ENCODE measurements around the gene SUCO.

SUCO gene

DNA sequence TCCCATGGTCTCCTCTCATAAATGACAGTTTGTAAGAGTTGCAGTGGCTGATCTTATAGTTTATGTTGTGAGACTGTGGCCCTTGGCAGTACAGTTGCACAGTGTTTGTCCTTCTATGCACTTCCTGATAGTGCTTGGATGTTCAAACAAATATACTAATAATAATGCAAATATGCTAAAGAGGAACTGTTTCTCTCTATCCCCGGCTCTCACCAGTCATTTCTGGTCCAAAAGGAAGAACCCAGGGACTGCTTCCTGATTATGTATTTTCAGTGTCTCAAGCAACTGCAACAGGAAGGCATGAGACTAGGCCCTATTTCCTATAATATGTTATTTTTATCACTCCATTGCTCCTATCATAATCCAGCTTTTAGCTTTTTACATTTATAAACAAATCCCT lies 17.0 kb upstream of the SUCO start:
- DNase-seq: no peak

DNA sequence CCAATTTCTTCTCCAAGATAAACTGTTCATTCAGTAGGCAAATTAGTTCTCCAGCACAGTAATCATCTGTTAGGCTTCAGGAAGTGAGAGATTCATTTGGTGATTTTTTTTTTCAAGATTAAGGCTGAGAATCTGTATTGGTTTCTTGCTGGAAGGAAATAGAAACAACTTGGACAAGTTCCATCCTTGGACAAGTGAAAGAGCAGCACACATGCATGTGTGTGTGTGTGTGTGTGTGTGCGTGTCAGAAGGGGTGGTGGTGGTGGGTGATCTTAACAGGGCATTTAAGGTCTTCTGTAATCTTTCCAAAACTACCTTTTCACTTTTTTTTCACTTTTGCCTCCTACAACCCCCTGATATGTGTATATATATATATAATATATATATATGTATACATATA lies 15.9 kb upstream of the SUCO start:
- no peak for DNase-seq

DNA sequence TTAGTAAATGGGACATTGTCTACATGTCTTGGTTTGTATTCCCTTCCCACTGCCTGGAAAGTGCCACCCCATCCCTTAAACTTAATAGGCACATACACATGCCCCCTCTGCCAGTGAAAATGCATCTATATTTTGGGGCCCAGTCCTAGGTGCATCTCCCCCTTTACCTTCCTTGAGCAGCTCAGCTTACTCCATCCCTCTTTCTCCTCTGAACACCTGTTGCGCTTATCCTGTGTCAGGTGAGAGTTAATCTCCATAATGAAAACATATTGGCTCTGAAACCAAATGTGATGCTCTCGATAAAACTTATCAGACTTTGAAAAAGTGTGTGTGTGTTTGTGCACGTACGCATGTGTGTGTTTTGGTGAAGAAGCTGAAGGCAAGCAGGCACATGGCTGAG lies 15.4 kb upstream of the SUCO start:
- no peak for DNase-seq

DNA sequence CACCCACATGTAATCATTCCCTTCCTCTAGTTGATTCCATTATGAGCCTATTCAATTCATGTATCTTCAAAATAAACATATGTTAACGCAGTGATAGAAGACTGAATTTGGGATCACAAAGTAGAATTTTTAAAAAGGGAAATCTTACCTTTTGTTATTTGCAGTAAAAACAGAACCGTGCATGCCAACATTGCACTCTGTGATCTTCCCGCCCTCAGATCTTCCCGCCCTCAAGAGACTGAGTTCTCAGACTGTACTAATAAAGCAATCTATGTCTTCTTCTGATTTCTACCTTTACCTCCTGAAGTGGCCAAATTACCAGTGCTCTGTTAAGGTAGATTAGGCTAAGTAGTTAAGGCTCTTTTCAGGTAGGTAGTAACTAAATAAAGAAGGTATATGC lies 3.6 kb upstream of the SUCO start:
- no peak for DNase-seq

DNA sequence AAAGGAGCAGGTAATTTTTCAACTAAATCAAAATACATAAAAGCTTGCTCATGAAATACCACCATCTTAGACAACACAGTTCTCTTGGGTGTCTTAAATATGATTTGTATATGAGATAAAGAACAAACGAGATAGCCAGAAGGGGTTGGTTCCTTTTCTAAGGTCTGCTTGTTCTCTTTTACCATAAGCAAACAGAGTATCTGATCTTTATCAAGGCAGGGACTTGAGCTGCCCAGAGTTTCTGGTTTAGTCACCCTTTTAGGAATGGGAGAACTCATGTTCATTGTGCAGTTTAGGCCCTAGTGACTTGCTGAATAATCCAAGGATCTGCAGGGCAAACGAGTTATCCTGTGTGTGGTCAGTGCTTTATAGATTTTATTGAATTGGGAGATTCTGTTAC lies 3.0 kb upstream of the SUCO start:
- no peak for DNase-seq

DNA sequence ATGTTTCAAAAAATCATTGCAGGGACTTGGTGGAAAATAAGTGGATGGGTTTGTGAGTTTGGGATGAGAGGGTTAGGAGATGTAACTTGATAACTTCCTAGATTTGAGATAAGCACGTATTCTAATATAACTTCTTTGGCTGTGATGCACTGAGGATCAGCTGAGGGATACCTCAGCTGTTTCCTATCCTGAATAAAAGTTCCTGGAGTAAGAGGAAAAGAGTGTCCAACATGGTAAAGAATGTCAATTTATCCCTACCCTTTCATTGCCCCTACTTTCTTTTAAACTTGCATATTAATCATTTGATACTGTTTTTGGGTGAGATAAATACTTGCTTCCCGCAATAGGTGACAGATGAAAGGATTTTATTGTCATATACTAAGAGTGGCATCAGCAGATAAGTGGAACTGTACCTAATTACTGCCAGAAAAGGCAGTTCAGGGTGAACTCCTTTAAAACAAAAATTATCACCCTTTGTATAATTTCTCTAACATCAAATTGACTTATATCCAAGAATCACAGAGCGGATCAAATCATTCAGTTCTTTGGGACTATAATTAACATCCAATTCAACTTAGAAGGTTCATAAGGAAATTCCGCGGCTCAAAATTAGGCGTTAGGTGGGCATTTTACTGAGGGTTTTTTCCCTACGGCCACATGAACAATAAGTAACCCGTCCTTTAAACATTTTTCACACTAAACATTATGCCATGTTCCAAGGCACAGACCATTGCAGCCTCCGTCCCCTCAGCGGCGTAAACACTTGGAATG lies 1.4 kb upstream of the SUCO start:
- DNase-seq: no peak

DNA sequence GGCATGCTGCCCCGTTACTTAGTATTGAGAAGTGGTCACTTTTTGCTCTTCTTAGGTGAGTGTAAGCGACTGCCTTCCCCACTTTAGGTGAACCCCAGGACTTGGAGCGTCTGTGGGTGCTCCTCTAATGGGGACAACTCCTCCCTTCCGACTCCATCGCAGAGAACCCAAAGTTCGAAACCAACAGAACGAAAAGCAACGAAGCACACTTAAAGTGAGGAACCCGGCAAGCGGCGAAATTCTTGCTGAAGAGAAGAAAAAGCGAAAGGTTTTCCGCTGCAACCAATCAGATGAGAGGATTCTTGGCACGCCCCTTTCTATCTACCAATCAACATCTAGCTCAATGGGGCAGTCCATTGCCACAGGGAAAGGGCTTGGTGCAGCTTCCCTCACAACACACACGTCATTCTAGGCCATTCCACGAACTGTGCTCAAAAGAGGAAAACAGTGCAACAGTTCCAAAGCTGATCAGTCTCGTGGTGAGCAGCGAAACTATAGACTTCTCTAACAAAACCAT lies 709 bp upstream of the SUCO start:
- peak; percentile 69 to 97 (median 85) for DNase-seq

DNA sequence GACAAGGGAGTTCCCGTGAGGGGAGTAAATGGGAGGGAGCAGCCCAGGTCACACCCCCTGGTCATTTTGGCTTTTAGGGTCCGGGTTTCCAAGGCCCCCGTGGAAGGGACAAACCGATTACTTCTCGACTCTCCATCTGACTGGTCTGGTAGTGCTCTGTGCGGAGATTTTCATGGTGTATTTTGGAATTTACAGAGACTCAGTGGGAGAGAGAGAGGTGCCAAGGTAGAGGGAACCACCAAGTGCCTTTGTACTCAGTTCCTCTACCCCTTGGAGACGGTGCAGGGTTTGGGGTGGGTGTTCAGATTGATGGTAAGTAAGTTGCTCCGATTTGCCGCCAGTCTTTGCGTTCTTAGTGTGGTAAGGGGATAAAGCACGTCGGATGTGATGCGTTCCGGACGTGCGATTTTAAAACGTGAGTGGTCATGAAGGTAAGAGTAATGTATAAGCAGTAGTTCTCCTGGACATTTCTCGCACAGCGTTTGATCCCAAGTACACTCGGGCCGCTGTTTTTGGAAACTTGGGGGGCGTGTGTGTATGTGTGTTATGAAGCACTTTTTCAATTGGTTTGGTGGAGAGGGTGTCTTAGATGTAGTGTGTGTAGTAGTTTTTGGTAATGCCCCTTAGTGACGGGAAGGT lies 682 bp downstream of the SUCO start:
- DNase-seq: peak in 4 of 5 donors; percentile 7 to 69 (median 22)

DNA sequence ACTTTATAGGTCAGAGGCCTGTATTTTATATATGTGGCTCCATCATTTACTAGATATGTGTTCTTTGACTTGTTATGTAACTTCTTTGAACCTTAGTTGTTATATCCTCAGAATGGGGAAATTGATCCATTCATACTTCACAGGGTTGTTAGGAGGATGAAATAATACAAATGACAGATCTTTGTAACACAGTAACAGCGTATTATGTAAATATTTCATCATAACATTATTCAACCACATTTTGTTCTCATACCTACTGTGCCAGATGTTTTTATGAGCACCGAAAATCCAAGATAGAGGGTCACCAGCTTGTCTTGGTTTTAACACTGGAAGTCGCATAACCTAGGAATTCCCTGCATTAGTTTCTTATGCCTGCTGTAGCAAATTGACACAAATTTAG lies 3.3 kb downstream of the SUCO start:
- no peak for DNase-seq

DNA sequence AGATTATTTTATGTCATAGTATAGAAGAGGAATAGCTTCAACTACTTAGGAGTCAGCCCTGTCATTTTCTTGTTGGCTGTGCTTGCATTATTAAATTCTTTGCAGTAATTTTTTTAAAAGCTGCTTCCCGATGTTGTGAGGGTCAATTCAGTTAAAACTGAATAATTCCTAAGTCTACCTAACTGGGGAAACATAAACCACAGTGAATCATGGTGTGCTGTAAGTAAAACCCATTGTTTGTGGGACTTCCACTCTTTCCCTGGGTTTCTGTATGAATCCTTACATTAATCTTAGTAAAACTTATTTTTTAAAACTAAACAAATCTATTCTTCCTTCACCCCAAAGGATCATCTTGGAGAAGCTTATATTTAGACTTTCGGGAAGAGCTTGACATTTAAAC lies 4.4 kb downstream of the SUCO start:
- DNase-seq: no peak

DNA sequence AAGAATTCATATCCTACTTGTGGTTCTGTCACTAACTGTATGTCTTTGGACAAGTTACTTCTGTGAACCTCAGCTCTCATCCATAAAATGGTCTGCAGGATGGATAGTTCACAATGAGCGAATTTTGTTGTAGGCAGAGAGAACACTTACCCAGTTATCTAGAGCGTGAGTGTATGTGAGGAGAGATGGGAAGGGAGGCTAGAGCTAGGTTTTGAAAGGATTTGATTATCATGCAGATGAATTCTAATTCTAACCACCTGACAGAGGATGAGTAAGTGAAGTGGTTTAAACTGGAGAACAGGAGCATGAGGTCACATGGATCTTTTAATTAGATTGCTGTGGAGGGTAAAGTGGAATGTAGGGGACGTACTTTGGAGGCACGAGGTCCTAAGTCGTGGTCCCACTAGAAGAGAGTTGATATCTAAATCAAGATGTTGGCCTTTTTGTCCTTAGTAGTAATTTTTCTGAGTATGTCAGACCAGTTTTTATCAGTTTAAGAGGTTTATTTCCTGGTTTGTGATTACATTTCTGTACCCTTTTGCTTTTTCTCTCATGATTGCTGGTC lies 5.0 kb downstream of the SUCO start:
- DNase-seq: no peak

DNA sequence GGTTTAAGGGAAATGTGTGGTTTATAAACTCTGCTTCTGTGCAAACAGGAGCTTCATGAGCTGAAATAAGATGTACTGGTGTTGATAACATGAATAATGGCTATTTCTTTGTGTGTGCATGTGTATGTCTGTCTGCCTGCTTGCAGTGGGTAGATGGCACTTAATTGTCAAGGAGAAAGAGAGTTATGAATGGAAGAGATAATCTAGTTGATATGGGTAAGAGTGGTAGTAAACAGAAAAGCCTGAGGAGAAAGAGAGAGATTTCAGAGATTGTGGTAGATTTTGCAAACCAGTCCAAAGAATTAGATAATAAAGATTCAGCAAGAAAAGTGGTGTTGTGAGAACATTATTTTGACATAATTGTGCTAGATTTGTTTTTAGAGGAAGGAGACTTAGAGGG lies 7.7 kb downstream of the SUCO start:
- no peak for DNase-seq

DNA sequence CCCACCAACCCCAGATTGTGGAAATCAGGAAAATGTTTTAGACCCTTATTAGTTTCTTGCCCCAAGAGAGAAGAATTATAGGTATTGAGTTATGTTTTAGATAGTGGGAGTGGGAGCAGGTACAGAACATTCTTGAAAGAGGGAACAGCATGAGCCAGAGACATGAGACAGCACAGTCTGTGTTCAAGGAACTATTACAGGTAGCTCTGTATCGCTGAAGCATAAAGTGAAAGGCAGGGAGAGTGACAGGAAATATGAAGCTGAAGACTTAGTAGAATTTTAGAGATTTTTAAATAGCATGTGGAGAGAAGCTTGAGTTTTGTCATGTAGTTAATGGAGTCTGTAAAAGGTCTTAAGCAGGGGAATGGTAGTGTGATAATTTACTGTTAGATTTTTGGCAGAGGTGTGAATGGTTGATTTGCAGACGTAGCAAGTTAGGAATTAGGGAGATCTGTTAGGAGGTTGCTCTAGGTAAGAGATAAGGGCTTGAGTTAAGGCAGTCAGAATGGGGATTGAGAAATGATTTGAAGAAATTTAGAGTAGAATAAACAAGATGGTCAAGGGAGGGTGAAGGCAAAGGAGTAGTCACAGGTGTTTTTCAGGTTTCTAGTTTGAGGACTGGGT lies 11.6 kb downstream of the SUCO start:
- DNase-seq: no peak

DNA sequence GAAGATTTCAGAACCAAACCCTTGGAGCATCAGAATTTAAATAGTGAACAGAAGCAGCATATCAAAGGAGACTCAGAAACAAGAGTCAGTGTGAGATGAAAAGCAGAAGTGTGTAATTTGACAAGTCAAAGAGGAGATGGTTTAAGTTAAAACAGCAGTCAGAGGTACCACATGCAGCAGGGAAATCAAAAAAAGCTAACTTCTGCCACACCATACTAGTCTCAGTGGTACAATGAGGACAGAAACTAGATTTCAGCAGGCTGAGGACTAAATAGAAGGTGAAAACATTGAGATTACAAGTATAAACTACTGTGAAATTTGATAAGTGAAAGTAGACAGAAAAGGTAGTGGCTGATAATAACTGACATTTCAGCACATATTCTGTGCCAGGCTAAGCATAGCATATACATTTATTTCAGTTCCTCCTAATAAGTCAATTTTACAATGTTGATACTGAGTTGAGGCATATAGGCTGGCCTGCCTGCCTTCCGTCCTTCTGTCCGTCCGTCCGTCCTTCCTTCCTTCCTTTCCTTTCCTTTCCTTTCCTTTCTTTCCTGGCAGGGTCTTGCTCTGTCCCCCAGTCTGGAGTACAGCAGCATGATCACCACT lies 12.6 kb downstream of the SUCO start:
- no peak for DNase-seq

DNA sequence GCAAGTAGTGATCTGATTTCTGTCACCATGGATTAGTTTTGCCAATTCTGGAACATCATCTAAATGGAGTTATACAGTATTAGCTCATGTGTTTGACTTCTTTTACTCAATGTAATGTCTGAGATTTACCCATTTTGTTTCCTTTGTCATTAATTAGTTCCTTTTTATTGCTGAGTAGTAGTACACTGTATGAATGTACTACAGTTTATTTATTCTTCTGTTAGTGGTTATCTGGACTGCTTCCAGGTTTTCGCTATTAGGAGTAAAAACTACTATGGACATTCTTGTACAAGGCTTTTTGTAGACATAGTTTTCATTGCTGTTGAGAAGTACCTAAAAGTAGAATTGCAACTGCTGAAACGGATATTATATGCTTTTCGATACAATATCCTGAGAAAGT lies 14.1 kb downstream of the SUCO start:
- no peak for DNase-seq

DNA sequence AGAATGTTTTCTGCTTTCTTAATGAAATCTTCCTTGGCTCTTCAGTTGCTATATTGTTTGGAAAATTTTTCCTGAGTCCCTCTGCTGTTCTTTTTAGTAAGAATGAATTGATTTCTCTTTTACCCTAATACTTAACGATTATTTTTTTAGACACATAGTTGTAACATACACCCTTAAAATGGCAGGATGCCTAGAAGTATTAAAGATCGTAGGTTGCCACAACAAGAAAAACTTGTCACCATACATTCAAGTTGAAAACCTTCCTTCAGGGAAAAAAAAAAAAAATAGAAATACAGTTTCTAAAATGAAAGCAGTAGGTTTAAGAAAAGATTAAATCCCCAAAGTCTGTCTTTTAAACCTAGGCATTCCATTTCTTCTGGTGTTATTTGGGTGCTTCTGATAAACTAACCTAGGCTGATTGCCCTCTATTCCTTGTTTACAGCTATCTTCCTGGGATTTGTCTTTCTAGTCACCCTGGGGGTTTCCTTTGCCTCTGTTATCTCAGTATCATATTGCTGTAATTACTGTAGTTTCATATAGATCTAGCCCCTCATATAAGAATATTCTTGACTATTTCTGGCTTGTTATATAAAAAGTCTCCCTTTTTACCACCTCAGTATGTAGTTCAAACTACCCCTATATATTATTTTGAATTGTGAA lies 16.8 kb downstream of the SUCO start:
- DNase-seq: no peak

DNA sequence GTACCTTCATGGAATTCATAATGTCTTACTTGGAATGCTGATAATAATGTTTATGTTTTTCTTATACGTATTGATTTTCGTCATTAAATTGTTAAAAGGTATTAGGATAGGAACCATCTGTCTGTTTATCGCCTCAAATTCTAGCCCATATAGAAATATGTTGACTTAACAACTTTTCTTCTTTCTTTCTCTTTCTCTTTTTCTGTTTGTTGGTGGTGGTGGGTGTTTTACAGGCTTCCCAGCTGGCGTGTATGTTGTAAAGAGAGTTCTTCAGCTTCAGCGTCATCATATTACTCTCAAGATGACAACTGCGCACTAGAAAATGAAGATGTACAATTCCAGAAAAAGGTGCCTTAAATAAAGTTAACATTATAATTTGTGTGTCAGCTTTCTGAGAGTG lies 18.3 kb downstream of the SUCO start:
- no peak for DNase-seq

DNA sequence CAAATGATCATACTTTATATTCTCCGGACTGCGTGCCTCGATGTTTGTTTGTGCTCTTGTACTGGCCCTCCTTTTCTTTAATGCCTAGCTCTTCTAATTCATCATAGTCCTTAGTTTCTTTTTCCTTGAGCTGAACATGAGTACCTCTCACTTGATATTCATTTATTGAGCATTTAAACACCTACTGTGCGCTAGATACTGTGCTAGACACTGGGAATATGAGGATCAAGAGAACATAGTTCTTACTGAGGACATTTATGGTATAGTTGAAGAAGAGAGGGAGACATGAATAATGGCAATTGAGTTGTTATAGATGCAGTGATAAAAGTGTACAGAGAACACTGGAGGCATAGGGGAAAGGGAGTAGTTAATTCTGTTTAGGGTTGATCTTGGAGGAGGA lies 22.0 kb downstream of the SUCO start:
- no peak for DNase-seq

DNA sequence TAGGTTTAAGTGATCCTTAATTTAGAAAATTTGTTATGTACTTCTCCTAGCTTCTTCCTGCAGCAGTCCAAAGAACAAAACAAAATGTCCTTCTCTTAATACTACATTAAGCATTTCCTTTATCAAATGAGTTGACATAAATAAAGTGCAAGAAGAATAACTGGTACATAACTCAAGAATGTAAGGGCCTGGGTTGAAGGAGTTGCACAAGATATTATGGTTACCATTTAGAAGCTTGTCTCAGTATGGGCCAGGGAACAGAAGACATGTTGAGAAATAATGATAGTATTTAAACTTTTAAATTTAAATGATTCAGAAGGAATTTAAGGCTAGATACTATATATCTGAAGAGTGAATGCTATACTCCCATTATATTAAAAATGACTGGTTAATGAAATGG lies 23.5 kb downstream of the SUCO start:
- no peak for DNase-seq

DNA sequence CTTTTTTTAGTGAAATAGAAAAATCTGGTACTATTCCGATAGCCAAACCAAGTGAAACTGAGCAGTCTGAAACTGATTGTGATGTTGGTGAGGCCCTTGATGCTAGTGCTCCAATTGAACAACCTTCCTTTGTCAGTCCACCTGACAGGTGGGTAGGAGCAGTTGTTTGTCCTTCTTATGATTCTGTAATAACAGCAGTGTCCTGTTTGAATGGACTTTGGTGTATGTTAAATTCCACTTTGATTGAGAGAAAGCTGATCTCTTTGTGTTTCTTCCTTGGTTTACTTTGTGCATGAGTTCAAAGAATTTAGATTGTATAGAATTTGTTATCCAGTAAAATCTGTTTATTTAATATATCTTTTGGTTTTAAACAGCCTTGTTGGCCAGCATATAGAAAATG lies 24.3 kb downstream of the SUCO start:
- DNase-seq: no peak

DNA sequence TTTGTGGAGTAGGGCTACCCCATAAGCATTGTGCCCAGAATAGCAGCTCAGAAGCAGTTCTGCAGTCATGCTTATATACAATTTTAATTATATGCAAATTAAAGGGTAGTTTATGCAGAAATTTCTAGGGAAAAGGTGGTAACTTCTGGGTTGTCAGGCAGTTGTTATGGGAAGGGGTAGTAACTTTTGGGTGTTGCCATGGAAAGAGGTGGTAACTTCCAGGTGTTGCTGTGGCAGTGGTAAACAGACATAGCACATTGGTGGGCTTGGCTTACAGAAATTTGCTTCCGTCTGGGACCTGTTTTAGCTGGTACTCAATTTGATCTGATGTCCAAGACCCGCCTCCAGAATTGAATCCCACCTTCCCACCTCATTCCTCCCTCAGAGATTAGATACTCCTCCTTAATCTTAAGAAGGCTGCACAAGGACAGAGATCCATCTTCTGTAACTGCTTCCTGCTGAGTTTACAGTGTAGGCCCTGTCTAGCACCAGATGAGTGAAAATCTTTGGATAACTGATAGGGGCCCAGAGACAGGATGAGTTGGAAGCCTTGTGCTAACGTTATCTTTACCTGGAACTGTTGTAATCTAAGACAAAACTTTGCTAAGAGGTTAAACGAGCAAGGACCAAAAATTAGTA lies 26.7 kb downstream of the SUCO start:
- no peak for DNase-seq

DNA sequence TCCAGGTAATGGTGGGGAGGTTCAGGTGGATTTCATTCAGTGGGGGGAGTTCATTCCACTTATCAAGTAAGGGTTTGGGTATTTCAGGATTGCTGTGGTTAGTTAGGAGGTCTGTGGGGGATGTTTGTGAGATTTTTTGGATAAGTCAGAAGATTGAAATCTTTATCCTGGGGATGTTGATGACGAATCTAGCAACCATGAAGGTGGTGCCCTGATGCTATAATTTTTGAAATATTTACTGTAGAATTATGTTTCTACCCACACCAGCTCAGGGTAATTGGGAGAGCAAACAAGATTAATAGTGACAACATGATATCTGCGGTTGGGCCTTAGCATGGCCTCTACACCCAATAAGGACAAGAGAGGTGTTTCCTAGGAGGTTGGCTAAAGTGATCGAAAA lies 28.3 kb downstream of the SUCO start:
- no peak for DNase-seq

Measured in T-helper 1 cell (primary cell).